Natural killer cell (primary cell): ENCODE data around the gene RSPH1. TPM values are rescaled to one million over a fixed set of nuclear protein-coding genes. Genes with fewer than 3 reads are reported as not detected.

Source experiments
- ATAC-seq, 3 donors: fragments of 150-1000 bp in 2 of 3; fragments of 200-7000 bp in 1 of 3; cut with Tn5 transposase; 1 replicate in 1 of 3; 2 replicates in 2 of 3; pipeline ENCODE4 v1.10.0; 2021; ENCODE audit warnings: mild to moderate bottlenecking in 2 of 3, moderate library complexity in 2 of 3
- DNase-seq, 2 donors: peaks; one replicate each; pipeline versions ENCODE4 v3.0.0 to v3.0.0-alpha.2; 2013 to 2021; ENCODE audit warnings: mixed read lengths in 1 of 2
- H3K27ac ChIP-seq: one replicate; pipeline ENCODE4 v1.5.1; 2013; ENCODE audit warnings: mild to moderate bottlenecking, low read length
- H3K27me3 ChIP-seq: one replicate; pipeline ENCODE4 v1.6.1; 2013; ENCODE audit warnings: low read length; ENCODE audit not compliant: control insufficient read depth, insufficient read depth
- H3K36me3 ChIP-seq: one replicate; pipeline ENCODE4 v1.6.1; 2013; ENCODE audit warnings: low read length; ENCODE audit not compliant: control insufficient read depth, insufficient read depth
- H3K4me1 ChIP-seq: one replicate; pipeline ENCODE4 v1.6.1; 2013; ENCODE audit warnings: low read length; ENCODE audit not compliant: control insufficient read depth, insufficient read depth
- H3K4me3 ChIP-seq: one replicate; pipeline ENCODE4 v1.5.1; 2013; ENCODE audit warnings: low read length
- H3K9me3 ChIP-seq: one replicate; pipeline ENCODE4 v1.6.1; 2013; ENCODE audit warnings: low read length; ENCODE audit not compliant: control insufficient read depth, insufficient read depth
- H3K27ac Mint-ChIP-seq, 2 donors: one replicate each; pipeline ENCODE4 v1.8.0; 2022; ENCODE audit warnings: mild to moderate bottlenecking in 2 of 2, mixed read lengths in 2 of 2, moderate library complexity in 1 of 2
- H3K27me3 Mint-ChIP-seq, 2 donors: one replicate each; pipeline ENCODE4 v1.8.0; 2022; ENCODE audit warnings: low read depth in 2 of 2, mixed read lengths in 2 of 2
- H3K36me3 Mint-ChIP-seq: one replicate; pipeline ENCODE4 v1.8.0; 2022; ENCODE audit warnings: mixed read lengths
- H3K4me1 Mint-ChIP-seq, 2 donors: one replicate each; pipeline ENCODE4 v1.8.0; 2022; ENCODE audit warnings: mixed read lengths in 2 of 2
- H3K4me3 Mint-ChIP-seq: one replicate; pipeline ENCODE4 v1.8.0; 2022; ENCODE audit warnings: mild to moderate bottlenecking, moderate library complexity, mixed read lengths
- H3K9me3 Mint-ChIP-seq, 2 donors: one replicate each; pipeline ENCODE4 v1.8.0; 2022; ENCODE audit warnings: mixed read lengths in 2 of 2
- WGBS: methylation state at CpG from one replicate; pipeline ENCODE4 v1.1.7; 2013; ENCODE audit warnings: missing lambda C conversion rate; ENCODE audit not compliant: insufficient coverage; 5-methylcytosine and 5-hydroxymethylcytosine counted together
- intact Hi-C: fragments of 100-400 bp; cut with micrococcal nuclease; formaldehyde crosslinking; loops from one replicate; pipeline ENCODE4 v1.14.2; 2022
- total RNA-seq, 4 donors: library from RNA; stranded (reverse); fragments of 120-200 nt in 1 of 4; gene quantifications; one replicate each; pipeline versions ENCODE4 v1.2.3 to v1.2.4, GENCODE V29; 2013 to 2022
- TF ChIP-seq, protein P1 (sequence below): fragments of 200-600 bp; IDR thresholded peaks from one replicate; pipeline ENCODE4 v1.8.0; 2022; ENCODE audit warnings: antibody characterized with exemption

The RSPH1 gene
- total RNA-seq, 3 donors from 2014 or later (not counting 1 experiment from before 2014, with no cell fraction given), result 0.16 TPM; not detected in 2

DNA sequence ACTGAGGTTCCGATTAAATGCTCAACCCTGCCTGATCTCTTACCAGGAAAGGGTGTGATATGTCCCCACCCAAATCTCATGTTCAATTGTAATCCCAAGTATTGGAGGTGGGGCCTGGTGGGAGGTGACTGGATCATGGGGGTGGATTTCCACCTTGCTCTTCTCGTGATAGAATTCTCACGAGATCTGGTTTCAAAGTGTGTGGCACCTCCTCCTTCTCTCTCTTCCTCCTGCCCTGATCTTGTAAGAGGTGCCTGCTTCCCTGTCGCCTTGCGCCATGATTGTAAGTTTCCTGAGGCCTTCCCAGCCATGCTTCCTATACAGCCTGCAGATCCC, 34.9 kb downstream of the RSPH1 start:
- ATAC-seq (no peak), DNase-seq (peak in 1 of 2 donors; percentile 25)
- Mint-ChIP-seq H3K9me3 (no peaks in the 10 kb centered on the region), H3K36me3 (no peaks in the 10 kb centered on the region), H3K4me1 (peaks cover 30 to 45% of the 10 kb centered on the region in 2 donors), H3K4me3 (no peak overlapping the region), H3K27ac (peak overlapping the region; percentile 13 to 55), H3K27me3 (peaks cover 15 to 20% of the 10 kb centered on the region in 2 donors)
- 54% methylated on average over 5 of the region's 5 CpGs for WGBS
- intact Hi-C loops, result no loop called here
- TF ChIP-seq, protein P1, sequence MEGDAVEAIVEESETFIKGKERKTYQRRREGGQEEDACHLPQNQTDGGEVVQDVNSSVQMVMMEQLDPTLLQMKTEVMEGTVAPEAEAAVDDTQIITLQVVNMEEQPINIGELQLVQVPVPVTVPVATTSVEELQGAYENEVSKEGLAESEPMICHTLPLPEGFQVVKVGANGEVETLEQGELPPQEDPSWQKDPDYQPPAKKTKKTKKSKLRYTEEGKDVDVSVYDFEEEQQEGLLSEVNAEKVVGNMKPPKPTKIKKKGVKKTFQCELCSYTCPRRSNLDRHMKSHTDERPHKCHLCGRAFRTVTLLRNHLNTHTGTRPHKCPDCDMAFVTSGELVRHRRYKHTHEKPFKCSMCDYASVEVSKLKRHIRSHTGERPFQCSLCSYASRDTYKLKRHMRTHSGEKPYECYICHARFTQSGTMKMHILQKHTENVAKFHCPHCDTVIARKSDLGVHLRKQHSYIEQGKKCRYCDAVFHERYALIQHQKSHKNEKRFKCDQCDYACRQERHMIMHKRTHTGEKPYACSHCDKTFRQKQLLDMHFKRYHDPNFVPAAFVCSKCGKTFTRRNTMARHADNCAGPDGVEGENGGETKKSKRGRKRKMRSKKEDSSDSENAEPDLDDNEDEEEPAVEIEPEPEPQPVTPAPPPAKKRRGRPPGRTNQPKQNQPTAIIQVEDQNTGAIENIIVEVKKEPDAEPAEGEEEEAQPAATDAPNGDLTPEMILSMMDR, result no peak
- no peaks in the 10 kb centered on the region for H3K36me3 ChIP-seq
- no peak overlapping the region for H3K27ac ChIP-seq
- no peaks in the 10 kb centered on the region for H3K27me3 ChIP-seq
- H3K4me3 ChIP-seq, result no peak overlapping the region
- H3K4me1 ChIP-seq, result peaks cover 45% of the 10 kb centered on the region
- H3K9me3 ChIP-seq, result no peaks in the 10 kb centered on the region

DNA sequence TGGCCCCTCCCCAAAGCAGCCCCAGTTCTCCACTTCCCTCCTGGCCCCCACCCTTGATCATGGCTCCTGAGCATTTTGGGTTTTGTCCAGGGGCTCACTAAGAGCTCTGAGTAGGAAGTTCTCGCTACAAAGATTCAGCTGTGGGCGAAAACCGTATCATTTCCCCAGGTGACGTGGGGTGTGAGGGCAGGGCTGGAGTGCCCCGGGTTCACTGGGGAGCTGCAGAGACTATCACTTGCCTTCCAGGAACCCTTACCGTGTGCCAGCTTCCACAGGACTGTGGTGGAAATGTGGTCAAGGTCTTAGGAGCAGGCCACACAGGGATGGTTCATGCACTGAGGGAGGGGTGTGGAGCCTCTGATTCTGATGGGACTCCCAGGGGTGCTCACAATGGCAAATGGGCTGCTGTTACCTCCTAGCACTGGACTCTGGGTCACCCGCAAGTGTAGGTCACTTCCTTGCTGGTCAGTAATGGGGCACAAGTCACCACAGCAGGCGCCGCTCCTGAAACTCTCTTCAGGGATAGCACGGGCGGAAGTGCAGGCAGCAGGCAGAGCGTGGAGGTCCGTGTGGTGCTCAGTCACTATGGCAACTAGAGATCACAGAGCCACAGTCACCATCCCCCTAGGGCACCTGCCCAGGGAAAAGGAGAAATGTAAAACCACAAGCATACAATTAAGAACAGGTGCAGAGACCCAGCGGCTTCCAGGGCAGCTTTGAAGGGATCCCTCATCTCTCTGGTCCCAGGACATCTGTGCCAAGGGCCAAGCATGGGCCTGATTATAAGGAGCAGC, 35.4 kb downstream of the RSPH1 start:
- intact Hi-C loops, result no loop called here
- H3K27ac ChIP-seq, result peak overlapping the region; percentile 56
- peaks cover 27 to 40% of the 10 kb centered on the region in 2 donors for H3K4me1 Mint-ChIP-seq
- no peaks in the 10 kb centered on the region for H3K9me3 ChIP-seq
- no peak overlapping the region for H3K4me3 ChIP-seq
- DNase-seq (peak in 1 of 2 donors; percentile 78), ATAC-seq (no peak)
- H3K9me3 Mint-ChIP-seq, result no peaks in the 10 kb centered on the region
- peaks cover 15 to 16% of the 10 kb centered on the region in 2 donors for H3K27me3 Mint-ChIP-seq
- TF ChIP-seq, protein P1, result no peak
- peak overlapping the region in 1 of 2 donors; percentile 55 for H3K27ac Mint-ChIP-seq
- H3K4me1 ChIP-seq, result peaks cover 41% of the 10 kb centered on the region
- no peaks in the 10 kb centered on the region for H3K36me3 ChIP-seq
- H3K36me3 Mint-ChIP-seq, result no peaks in the 10 kb centered on the region
- no peak overlapping the region for H3K4me3 Mint-ChIP-seq
- no peaks in the 10 kb centered on the region for H3K27me3 ChIP-seq
- 33% methylated on average over 14 of the region's 14 CpGs for WGBS

DNA sequence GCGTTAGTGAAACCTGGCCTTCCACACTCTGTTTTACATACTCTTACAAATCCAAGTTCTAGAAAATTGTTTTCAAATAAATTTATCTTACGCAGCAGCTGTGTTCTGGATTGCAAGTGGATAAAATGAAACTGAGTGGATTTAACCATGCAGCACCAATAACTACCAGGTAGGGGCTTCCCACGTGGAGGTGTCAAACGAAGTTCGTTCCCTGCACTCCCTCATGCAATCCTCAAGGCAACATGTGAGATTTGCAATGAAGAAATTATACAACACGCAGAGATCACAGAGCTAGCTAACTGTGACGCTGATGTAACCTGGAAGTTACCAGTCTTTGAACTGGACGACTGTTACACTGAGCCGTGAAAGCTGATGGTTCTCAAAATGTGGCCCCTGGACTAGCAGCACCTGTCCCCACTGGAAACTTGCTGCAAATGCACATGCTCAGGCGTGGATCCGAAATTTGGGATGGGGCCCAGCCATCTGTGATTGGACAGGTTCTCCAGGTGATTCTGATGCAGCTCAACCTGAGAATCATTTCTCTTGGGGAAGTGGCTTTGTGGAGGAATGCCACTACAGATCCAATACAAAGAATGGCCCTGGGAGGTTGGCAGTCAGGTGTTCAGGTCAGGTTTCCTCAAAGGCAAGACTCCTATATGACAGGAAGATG, 36.3 kb downstream of the RSPH1 start:
- H3K27ac Mint-ChIP-seq, result no peak overlapping the region

More for the DNA sequence above, 36.3 kb downstream of the RSPH1 start:
- H3K27me3 Mint-ChIP-seq, result peaks cover 19 to 23% of the 10 kb centered on the region in 2 donors
- H3K9me3 ChIP-seq, result no peaks in the 10 kb centered on the region
- no peaks in the 10 kb centered on the region for H3K27me3 ChIP-seq
- H3K4me1 Mint-ChIP-seq, result peaks cover 18 to 31% of the 10 kb centered on the region in 2 donors
- H3K4me3 Mint-ChIP-seq, result no peak overlapping the region
- DNase-seq, result no peak
- H3K9me3 Mint-ChIP-seq, result no peaks in the 10 kb centered on the region
- no peaks in the 10 kb centered on the region for H3K36me3 Mint-ChIP-seq
- WGBS, result 87% methylated on average over 10 of the region's 11 CpGs
- intact Hi-C loops, result no loop called here
- ATAC-seq, result no peak
- TF ChIP-seq, protein P1, result no peak
- H3K27ac ChIP-seq, result no peak overlapping the region
- H3K4me1 ChIP-seq, result peaks cover 32% of the 10 kb centered on the region
- no peak overlapping the region for H3K4me3 ChIP-seq
- H3K36me3 ChIP-seq, result no peaks in the 10 kb centered on the region
